CD14-positive monocyte (primary cell): ENCODE measurements around the gene GMDS. TPM values are rescaled to one million over a fixed set of nuclear protein-coding genes. Genes with fewer than 3 reads are reported as not detected.

ENCODE experiments used
- DNase-seq, 3 donors: peaks; one replicate each; pipeline ENCODE4 v3.0.0-alpha.2; 2011 to 2022
- H2AFZ ChIP-seq: 2 replicates; pipeline ENCODE4 v1.6.0; 2012; ENCODE audit warnings: mild to moderate bottlenecking, low read depth, low read length, inconsistent platforms; ENCODE audit not compliant: insufficient read depth, poor library complexity, severe bottlenecking
- H3K27ac ChIP-seq, 2 donors: 1 replicate in 1 of 2; 2 replicates in 1 of 2; pipeline ENCODE4 v1.5.1; 2012 to 2013; ENCODE audit warnings: low read length in 2 of 2, control low read depth in 1 of 2, inconsistent platforms in 1 of 2, low read depth in 1 of 2, mild to moderate bottlenecking in 1 of 2
- H3K27me3 ChIP-seq, 2 donors: one replicate each; pipeline versions ENCODE4 v1.6.0 to v1.6.1; 2011 to 2013; ENCODE audit warnings: low read length in 2 of 2; ENCODE audit not compliant: control insufficient read depth in 2 of 2, insufficient read depth in 2 of 2
- H3K36me3 ChIP-seq, 2 donors: replicated peaks in 1 of 2; 1 replicate in 1 of 2; 2 replicates in 1 of 2; pipeline versions ENCODE4 v1.5.1 to v1.6.1; 2012 to 2013; ENCODE audit warnings: low read length in 2 of 2, control low read depth in 1 of 2, inconsistent platforms in 1 of 2, mild to moderate bottlenecking in 1 of 2; ENCODE audit not compliant: insufficient read depth in 2 of 2, control insufficient read depth in 1 of 2
- H3K4me1 ChIP-seq, 2 donors: 1 replicate in 1 of 2; 2 replicates in 1 of 2; pipeline versions ENCODE4 v1.5.1 to v1.6.1; 2012 to 2013; ENCODE audit warnings: low read length in 2 of 2, control low read depth in 1 of 2, inconsistent platforms in 1 of 2, mild to moderate bottlenecking in 1 of 2, moderate library complexity in 1 of 2; ENCODE audit not compliant: insufficient read depth in 2 of 2, control insufficient read depth in 1 of 2
- H3K4me2 ChIP-seq: replicated peaks from 2 replicates; pipeline ENCODE3; 2012; ENCODE audit warnings: low read length, moderate library complexity, mild to moderate bottlenecking; ENCODE audit not compliant: poor library complexity, severe bottlenecking; ENCODE audit errors: extremely low read depth
- H3K4me3 ChIP-seq, 3 experiments: fragments of 200-600 bp in 1 of 3; sonication (generic) in 1 of 3; replicated peaks in 1 of 3; 1 replicate in 2 of 3; 2 replicates in 1 of 3; pipeline ENCODE4 v1.5.1; 2011 to 2013; ENCODE audit warnings: low read length in 3 of 3, mild to moderate bottlenecking in 3 of 3, control low read depth in 2 of 3, low read depth in 2 of 3, inconsistent platforms in 1 of 3, moderate library complexity in 1 of 3
- H3K79me2 ChIP-seq: 2 replicates; pipeline ENCODE4 v1.6.0; 2012; ENCODE audit warnings: mild to moderate bottlenecking, control low read depth, inconsistent platforms, low read length, moderate library complexity; ENCODE audit not compliant: insufficient read depth
- H3K9ac ChIP-seq: 2 replicates; pipeline ENCODE4 v1.6.0; 2017; ENCODE audit warnings: low read length, mild to moderate bottlenecking; ENCODE audit not compliant: insufficient read depth, poor library complexity, severe bottlenecking
- H3K9me3 ChIP-seq, 2 donors: replicated peaks in 1 of 2; 1 replicate in 1 of 2; 2 replicates in 1 of 2; pipeline versions ENCODE4 v1.5.1 to v1.6.1; 2012 to 2013; ENCODE audit warnings: low read length in 2 of 2, control low read depth in 1 of 2; ENCODE audit not compliant: control insufficient read depth in 1 of 2, insufficient read depth in 1 of 2
- H4K20me1 ChIP-seq: 2 replicates; pipeline ENCODE4 v1.6.0; 2012; ENCODE audit warnings: mild to moderate bottlenecking, low read length, control low read depth, moderate library complexity; ENCODE audit not compliant: insufficient read depth
- H3K27ac Mint-ChIP-seq, 7 donors: one replicate each; pipeline ENCODE4 v1.8.0; 2020; ENCODE audit warnings: mild to moderate bottlenecking in 7 of 7, mixed read lengths in 7 of 7, moderate library complexity in 6 of 7, inconsistent platforms in 2 of 7
- H3K27me3 Mint-ChIP-seq, 3 donors: one replicate each; pipeline ENCODE4 v1.8.0; 2021 to 2022; ENCODE audit warnings: low read depth in 3 of 3, mild to moderate bottlenecking in 3 of 3, mixed read lengths in 3 of 3, moderate library complexity in 3 of 3, inconsistent platforms in 1 of 3
- H3K36me3 Mint-ChIP-seq, 2 donors: one replicate each; pipeline ENCODE4 v1.8.0; 2020; ENCODE audit warnings: mixed read lengths in 2 of 2, inconsistent platforms in 1 of 2, mild to moderate bottlenecking in 1 of 2
- H3K4me1 Mint-ChIP-seq: one replicate; pipeline ENCODE4 v1.8.0; 2020; ENCODE audit warnings: mild to moderate bottlenecking, mixed read lengths
- H3K4me3 Mint-ChIP-seq, 2 donors: one replicate each; pipeline ENCODE4 v1.8.0; 2020; ENCODE audit warnings: mild to moderate bottlenecking in 2 of 2, mixed read lengths in 2 of 2, moderate library complexity in 1 of 2
- H3K9me3 Mint-ChIP-seq, 7 donors: one replicate each; pipeline ENCODE4 v1.8.0; 2020 to 2022; ENCODE audit warnings: mixed read lengths in 7 of 7, mild to moderate bottlenecking in 6 of 7, moderate library complexity in 6 of 7, inconsistent platforms in 2 of 7
- CTCF ChIP-seq: fragments of 200-600 bp; IDR thresholded peaks from one replicate; pipeline ENCODE4 v1.8.0; 2022; ENCODE audit warnings: antibody characterized with exemption, mild to moderate bottlenecking
- WGBS: methylation state at CpG from one replicate; pipeline ENCODE4 v1.1.5; 2013; ENCODE audit warnings: missing lambda C conversion rate; ENCODE audit not compliant: insufficient coverage; 5-methylcytosine and 5-hydroxymethylcytosine counted together
- intact Hi-C, 2 donors: fragments of 100-400 bp; cut with micrococcal nuclease; formaldehyde crosslinking; loops; one replicate each; pipeline versions ENCODE4 v1.15.0 to v1.15.1; 2023
- polyA plus RNA-seq, 3 donors: library from polyadenylated mRNA; depleted of rRNA in 1 of 3; unstranded in 2 of 3; stranded (reverse) in 1 of 3; fragments of 300-500 nt in 2 of 3; fragments of >200 nt in 1 of 3; fragmentation: Illumina TruSeq in 2 of 3; gene quantifications; 1 replicate in 2 of 3; 2 replicates in 1 of 3; pipeline ENCODE4 v1.2.3, GENCODE V29; 2012 to 2021

The GMDS gene
- polyA plus RNA-seq, 3 donors: 10.5 to 19.9 (median 17.6) TPM

GRCh38 chr6:1749041-1749440 is 496.4 kb downstream of the GMDS start:
- no peak overlapping the region for H3K4me3 Mint-ChIP-seq
- H3K27me3 Mint-ChIP-seq: peaks cover 0 to 1% (median 0%) of the 10 kb centered on the region in 3 donors
- 100% methylated on average over 1 of the region's 6 CpGs for WGBS
- no peaks in the 10 kb centered on the region for H3K36me3 ChIP-seq
- peaks cover 0 to 3% of the 10 kb centered on the region in 2 donors for H3K4me1 ChIP-seq
- H3K9me3 ChIP-seq: peaks cover 0 to 13% of the 10 kb centered on the region in 2 donors
- TF ChIP-seq CTCF: no peak
- H3K36me3 Mint-ChIP-seq: peaks cover 3% of the 10 kb centered on the region in 2 donors
- no peak overlapping the region for H3K4me2 ChIP-seq
- peaks cover 9% of the 10 kb centered on the region for H3K4me1 Mint-ChIP-seq
- no peak overlapping the region for H3K9ac ChIP-seq
- H2AFZ ChIP-seq: no peak overlapping the region
- no peaks in the 10 kb centered on the region for H3K27me3 ChIP-seq
- peak overlapping the region in 1 of 7 donors; percentile 52 for H3K27ac Mint-ChIP-seq
- DNase-seq: no peak
- no peak overlapping the region for H3K4me3 ChIP-seq
- no peaks in the 10 kb centered on the region for H3K79me2 ChIP-seq
- H3K9me3 Mint-ChIP-seq: peaks cover 7 to 27% (median 21%) of the 10 kb centered on the region in 7 donors
- no peak overlapping the region for H3K27ac ChIP-seq
- intact Hi-C loops: no loop called here
- H4K20me1 ChIP-seq: no peaks in the 10 kb centered on the region

DNA sequence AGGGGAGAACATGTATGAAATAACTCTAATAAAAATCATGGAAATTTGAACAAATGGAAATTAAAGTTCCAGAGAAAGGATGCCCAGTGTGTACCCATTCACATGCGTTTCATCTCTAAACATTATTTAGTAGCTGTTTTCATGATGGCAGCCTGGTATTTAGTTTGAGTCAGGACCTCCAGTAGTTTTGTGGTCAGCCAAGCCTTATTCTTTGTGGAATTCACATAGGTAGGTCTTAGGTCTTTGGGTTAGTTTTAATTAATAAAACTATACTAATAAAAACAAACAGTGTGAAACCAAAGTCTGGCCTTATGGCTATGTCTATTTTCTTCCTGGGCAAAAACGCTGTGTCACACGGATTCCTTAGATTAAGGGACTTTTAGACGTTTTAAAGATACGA is 497.9 kb downstream of the GMDS start:
- Histone ChIP-seq H3K4me2 (no peak overlapping the region), H2AFZ (no peak overlapping the region), H3K79me2 (no peaks in the 10 kb centered on the region), H4K20me1 (no peaks in the 10 kb centered on the region), H3K36me3 (no peaks in the 10 kb centered on the region), H3K27ac (no peak overlapping the region), H3K9ac (no peak overlapping the region), H3K9me3 (peaks cover 0 to 13% of the 10 kb centered on the region in 2 donors), H3K4me1 (peaks cover 0 to 3% of the 10 kb centered on the region in 2 donors), H3K4me3 (no peak overlapping the region), H3K27me3 (no peaks in the 10 kb centered on the region)
- Mint-ChIP-seq H3K27ac (no peak overlapping the region), H3K27me3 (no peaks in the 10 kb centered on the region), H3K4me3 (no peak overlapping the region), H3K9me3 (peaks cover 6 to 17% (median 13%) of the 10 kb centered on the region in 7 donors), H3K4me1 (peaks cover 9% of the 10 kb centered on the region), H3K36me3 (peaks cover 0 to 3% of the 10 kb centered on the region in 2 donors)
- intact Hi-C loops: no loop called here
- no peak for DNase-seq
- TF ChIP-seq CTCF: no peak
- no CpG with 5 or more reads among the region's 5 CpGs for WGBS
